Measurements from ENCODE around the gene H6PD.

H6PD gene

GRCh38 chr1:9240914-9241820 is 6.6 kb downstream of the H6PD start:
- no peak for DNase-seq
- Histone ChIP-seq H3K4me1 (no peaks in the 10 kb centered on the region), H3K27me3 (no peaks in the 10 kb centered on the region), H3K4me3 (ENCODE audit: low read depth, low read length) (no peak overlapping the region), H3K36me3 (no peaks in the 10 kb centered on the region), H3K9me3 (no peaks in the 10 kb centered on the region)
- no peak for TF ChIP-seq CTCF (IDR thresholded peaks at IDR 0.05; ENCODE audit: low read depth, low read length)

- no peak overlapping the region for H3K4me3 ChIP-seq (ENCODE audit: low read depth, low read length)
Observed at GRCh38 chr1:9241891-9242290, 7.3 kb downstream of the H6PD start.

GRCh38 chr1:9242338-9242969 is 7.9 kb downstream of the H6PD start:
- Histone ChIP-seq H3K9me3 (no peaks in the 10 kb centered on the region), H3K4me1 (no peaks in the 10 kb centered on the region), H3K27me3 (no peaks in the 10 kb centered on the region), H3K4me3 (ENCODE audit: low read depth, low read length) (no peak overlapping the region), H3K36me3 (no peaks in the 10 kb centered on the region)
- no peak for TF ChIP-seq CTCF (IDR thresholded peaks at IDR 0.05; ENCODE audit: low read depth, low read length)
- no peak for DNase-seq

More at GRCh38 chr1:9241891-9242290, 7.3 kb downstream of the H6PD start:
- Histone ChIP-seq H3K4me1 (no peaks in the 10 kb centered on the region), H3K27me3 (no peaks in the 10 kb centered on the region), H3K9me3 (no peaks in the 10 kb centered on the region), H3K36me3 (no peaks in the 10 kb centered on the region)
- DNase-seq: no peak
- no peak for TF ChIP-seq CTCF (IDR thresholded peaks at IDR 0.05; ENCODE audit: low read depth, low read length)

- Histone ChIP-seq H3K27me3 (no peaks in the 10 kb centered on the region), H3K36me3 (no peaks in the 10 kb centered on the region), H3K4me3 (ENCODE audit: low read depth, low read length) (no peak overlapping the region), H3K9me3 (no peaks in the 10 kb centered on the region), H3K4me1 (no peaks in the 10 kb centered on the region)
- TF ChIP-seq CTCF (IDR thresholded peaks at IDR 0.05; ENCODE audit: low read depth, low read length): no peak
- no peak for DNase-seq
Observed at GRCh38 chr1:9243066-9243739, 8.6 kb downstream of the H6PD start.

GRCh38 chr1:9244501-9245229 is 10.1 kb downstream of the H6PD start:
- Histone ChIP-seq H3K4me3 (ENCODE audit: low read depth, low read length) (no peak overlapping the region), H3K9me3 (no peaks in the 10 kb centered on the region), H3K27me3 (no peaks in the 10 kb centered on the region), H3K36me3 (no peaks in the 10 kb centered on the region), H3K4me1 (no peaks in the 10 kb centered on the region)
- no peak for TF ChIP-seq CTCF (IDR thresholded peaks at IDR 0.05; ENCODE audit: low read depth, low read length)
- no peak for DNase-seq
